ENCODE results near the gene ZYG11A. TPM values are rescaled to one million over a fixed set of nuclear protein-coding genes. Genes with fewer than 3 reads are reported as not detected.

Gene ZYG11A
- total and polyA plus RNA-seq, 8 donors: 0.09 to 0.27 (median 0.14) TPM; not detected in 1

DNA sequence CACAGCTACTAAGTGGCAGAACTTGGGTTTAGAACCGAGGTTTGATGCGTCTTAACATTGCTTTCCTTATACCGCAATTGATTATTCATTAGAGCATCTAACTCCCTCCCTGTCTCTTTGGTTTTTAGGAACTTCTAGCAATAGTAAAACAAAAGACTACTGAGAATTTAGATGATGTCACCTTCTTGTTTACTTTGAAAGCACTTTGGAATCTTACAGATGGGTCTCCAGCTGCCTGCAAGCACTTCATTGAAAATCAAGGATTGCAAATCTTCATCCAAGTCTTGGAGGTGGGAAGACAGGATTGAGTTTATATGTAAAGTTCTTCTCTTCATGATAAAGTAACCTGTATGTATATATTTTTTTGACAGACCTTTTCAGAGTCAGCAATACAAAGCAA, 35.0 kb downstream of the ZYG11A start:
- H3K4me3 ChIP-seq: no peak overlapping the region
- TF ChIP-seq, protein P1, sequence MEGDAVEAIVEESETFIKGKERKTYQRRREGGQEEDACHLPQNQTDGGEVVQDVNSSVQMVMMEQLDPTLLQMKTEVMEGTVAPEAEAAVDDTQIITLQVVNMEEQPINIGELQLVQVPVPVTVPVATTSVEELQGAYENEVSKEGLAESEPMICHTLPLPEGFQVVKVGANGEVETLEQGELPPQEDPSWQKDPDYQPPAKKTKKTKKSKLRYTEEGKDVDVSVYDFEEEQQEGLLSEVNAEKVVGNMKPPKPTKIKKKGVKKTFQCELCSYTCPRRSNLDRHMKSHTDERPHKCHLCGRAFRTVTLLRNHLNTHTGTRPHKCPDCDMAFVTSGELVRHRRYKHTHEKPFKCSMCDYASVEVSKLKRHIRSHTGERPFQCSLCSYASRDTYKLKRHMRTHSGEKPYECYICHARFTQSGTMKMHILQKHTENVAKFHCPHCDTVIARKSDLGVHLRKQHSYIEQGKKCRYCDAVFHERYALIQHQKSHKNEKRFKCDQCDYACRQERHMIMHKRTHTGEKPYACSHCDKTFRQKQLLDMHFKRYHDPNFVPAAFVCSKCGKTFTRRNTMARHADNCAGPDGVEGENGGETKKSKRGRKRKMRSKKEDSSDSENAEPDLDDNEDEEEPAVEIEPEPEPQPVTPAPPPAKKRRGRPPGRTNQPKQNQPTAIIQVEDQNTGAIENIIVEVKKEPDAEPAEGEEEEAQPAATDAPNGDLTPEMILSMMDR (IDR thresholded peaks at IDR 0.05): no peak
- H3K27me3 ChIP-seq: no peaks in the 10 kb centered on the region
- intact Hi-C loops (cut with DNase I): no loop called here
- ATAC-seq (no peak), DNase-seq (no peak)
- no peaks in the 10 kb centered on the region for H3K36me3 ChIP-seq
- no peak overlapping the region for H3K27ac ChIP-seq
- no peaks in the 10 kb centered on the region for H3K4me1 ChIP-seq
- H3K9me3 ChIP-seq: no peaks in the 10 kb centered on the region

DNA sequence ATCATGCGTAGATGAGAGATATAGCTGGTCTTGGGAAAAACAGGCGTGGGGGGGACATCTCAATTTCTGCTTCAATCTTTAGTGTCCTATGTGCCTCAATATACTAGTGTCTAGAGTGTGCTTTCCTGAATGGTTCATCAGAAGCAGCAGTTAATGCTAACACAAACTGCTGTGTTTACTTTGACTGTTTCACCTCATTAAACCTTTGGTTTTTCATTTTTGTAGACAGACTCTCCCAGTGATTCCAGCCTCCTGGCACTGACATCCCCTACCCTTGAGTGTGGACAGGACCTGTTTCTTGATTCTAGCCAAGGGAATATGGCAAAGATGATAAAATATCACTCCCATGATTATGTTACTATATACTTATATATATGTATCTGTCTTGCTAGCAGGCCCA, 37.6 kb downstream of the ZYG11A start:
- Histone ChIP-seq H3K9me3 (no peaks in the 10 kb centered on the region), H3K27ac (no peak overlapping the region), H3K4me3 (no peak overlapping the region), H3K27me3 (no peaks in the 10 kb centered on the region), H3K36me3 (no peaks in the 10 kb centered on the region), H3K4me1 (no peaks in the 10 kb centered on the region)
- DNase-seq (no peak), ATAC-seq (no peak)
- intact Hi-C loops (cut with DNase I): no loop called here
- TF ChIP-seq, protein P1 (IDR thresholded peaks at IDR 0.05): no peak

- H3K27me3 ChIP-seq: no peaks in the 10 kb centered on the region
- H3K9me3 ChIP-seq: no peaks in the 10 kb centered on the region
- no peak for ATAC-seq
- no peaks in the 10 kb centered on the region for H3K36me3 ChIP-seq
- intact Hi-C loops (cut with DNase I): no loop called here
- no peak for DNase-seq
- H3K4me1 ChIP-seq: no peaks in the 10 kb centered on the region
- H3K27ac ChIP-seq: no peak overlapping the region
- TF ChIP-seq, protein P1 (IDR thresholded peaks at IDR 0.05): no peak
- H3K4me3 ChIP-seq: no peak overlapping the region
Measured at GRCh38 chr1:52887483-52887882, 44.9 kb downstream of the ZYG11A start.

DNA sequence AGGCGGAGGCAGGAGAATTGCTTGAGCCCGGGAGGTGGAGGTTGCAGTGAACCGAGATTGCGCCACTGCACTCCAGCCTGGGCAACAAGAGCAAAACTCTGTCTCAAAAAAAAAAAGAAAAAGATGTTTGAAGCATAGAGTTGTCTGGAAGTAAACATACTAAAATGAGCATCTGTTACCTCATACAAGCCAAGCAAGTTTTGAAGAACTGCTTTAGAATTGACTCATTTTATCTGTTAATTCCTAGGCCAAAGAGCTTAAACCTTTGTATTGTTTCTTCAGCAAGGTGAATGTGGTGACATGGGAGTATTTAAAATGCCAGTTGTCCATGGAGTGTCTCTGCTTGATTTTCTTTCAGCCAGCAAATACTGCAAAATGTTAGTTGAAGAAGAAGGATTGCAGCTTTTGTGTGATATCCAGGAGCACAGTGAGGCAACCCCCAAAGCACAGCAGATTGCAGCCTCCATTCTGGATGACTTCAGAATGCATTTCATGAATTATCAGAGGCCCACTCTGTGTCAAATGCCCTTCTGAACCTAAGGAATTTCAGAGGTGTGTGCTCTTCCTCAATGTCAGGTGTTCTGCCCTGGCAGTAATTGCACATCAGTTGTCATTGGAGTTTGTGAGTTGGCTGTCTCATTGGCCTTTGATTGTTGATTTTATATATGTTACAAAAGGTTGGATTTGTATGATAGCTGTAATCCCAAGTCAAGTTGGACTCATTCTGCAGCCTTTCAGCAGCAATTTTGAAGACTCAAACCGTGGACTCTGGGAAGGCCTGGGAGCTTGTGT, 50.1 kb downstream of the ZYG11A start:
- peaks cover 0 to 16% of the 10 kb centered on the region in 2 donors for H3K36me3 ChIP-seq
- TF ChIP-seq, protein P1 (IDR thresholded peaks at IDR 0.05): no peak
- ATAC-seq (no peak), DNase-seq (no peak)
- H3K27ac ChIP-seq: no peak overlapping the region
- H3K4me1 ChIP-seq: no peaks in the 10 kb centered on the region
- no peaks in the 10 kb centered on the region for H3K9me3 ChIP-seq
- intact Hi-C loops (cut with DNase I): no loop called here
- H3K4me3 ChIP-seq: no peak overlapping the region
- no peaks in the 10 kb centered on the region for H3K27me3 ChIP-seq

DNA sequence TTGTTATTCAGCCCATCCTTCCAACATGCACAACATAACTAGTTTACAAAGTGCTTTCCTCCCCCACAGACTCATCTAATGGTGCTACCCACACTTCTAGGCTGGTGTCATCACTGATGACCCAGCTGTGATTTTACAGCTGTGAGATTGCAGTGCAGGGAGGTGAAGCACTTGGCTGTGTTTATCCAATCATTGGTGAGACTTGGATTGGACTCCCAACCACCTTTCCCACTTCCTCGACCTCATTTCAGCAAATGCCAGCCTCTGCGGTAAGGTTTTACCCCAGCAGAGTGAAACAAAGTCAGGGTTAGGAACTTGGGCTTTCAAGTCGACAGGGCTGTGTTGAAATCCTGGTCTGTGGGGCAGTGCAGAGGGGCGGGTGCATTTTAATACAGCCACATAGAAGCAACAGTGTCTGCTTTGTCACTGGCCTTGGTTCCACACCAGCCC, 56.9 kb downstream of the ZYG11A start:
- Histone ChIP-seq H3K4me1 (no peaks in the 10 kb centered on the region), H3K9me3 (no peaks in the 10 kb centered on the region), H3K27ac (no peak overlapping the region), H3K36me3 (peaks cover 0 to 16% of the 10 kb centered on the region in 2 donors), H3K27me3 (no peaks in the 10 kb centered on the region), H3K4me3 (no peak overlapping the region)
- intact Hi-C loops (cut with DNase I): no loop called here
- TF ChIP-seq, protein P1 (IDR thresholded peaks at IDR 0.05): no peak
- no peak for ATAC-seq
- no peak for DNase-seq

Data from left lung (tissue), 10 donors.